ENCODE measurements around the gene MAGIX.

GRCh38 chrX:49161632-49162031, 926 bp upstream of the MAGIX start:
- TF ChIP-seq, protein P1, sequence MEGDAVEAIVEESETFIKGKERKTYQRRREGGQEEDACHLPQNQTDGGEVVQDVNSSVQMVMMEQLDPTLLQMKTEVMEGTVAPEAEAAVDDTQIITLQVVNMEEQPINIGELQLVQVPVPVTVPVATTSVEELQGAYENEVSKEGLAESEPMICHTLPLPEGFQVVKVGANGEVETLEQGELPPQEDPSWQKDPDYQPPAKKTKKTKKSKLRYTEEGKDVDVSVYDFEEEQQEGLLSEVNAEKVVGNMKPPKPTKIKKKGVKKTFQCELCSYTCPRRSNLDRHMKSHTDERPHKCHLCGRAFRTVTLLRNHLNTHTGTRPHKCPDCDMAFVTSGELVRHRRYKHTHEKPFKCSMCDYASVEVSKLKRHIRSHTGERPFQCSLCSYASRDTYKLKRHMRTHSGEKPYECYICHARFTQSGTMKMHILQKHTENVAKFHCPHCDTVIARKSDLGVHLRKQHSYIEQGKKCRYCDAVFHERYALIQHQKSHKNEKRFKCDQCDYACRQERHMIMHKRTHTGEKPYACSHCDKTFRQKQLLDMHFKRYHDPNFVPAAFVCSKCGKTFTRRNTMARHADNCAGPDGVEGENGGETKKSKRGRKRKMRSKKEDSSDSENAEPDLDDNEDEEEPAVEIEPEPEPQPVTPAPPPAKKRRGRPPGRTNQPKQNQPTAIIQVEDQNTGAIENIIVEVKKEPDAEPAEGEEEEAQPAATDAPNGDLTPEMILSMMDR (conservative IDR thresholded peaks at IDR 0.05) = no peak
- TF ChIP-seq ZFX (IDR thresholded peaks at IDR 0.05) = no peak
